Measurements from ENCODE around the gene ASB5.

- TF ChIP-seq RAD21 (IDR thresholded peaks at IDR 0.05 in 1 of 2, conservative IDR thresholded peaks at IDR 0.05 in 1 of 2; ENCODE audit: low read depth in 2 of 2, low read length in 2 of 2) (no peak), KDM4A (IDR thresholded peaks at IDR 0.05; ENCODE audit: low read depth, low read length, severe bottlenecking) (no peak), CTCF (IDR thresholded peaks at IDR 0.05; ENCODE audit: control extremely low read depth in 1 of 3, insufficient read depth in 1 of 3, low read depth in 1 of 3, low read length in 3 of 3) (no peak), YY1 (IDR thresholded peaks at IDR 0.05; ENCODE audit: low read depth, low read length) (no peak), EZH2 (IDR thresholded peaks at IDR 0.05; ENCODE audit: low read depth, low read length, severe bottlenecking) (no peak), NRF1 (IDR thresholded peaks at IDR 0.05; ENCODE audit: low read depth, low read length) (no peak)
Measured at GRCh38 chr4:176308441-176308840, 39.4 kb upstream of the ASB5 start.

All from H1 (cell line).